Left colon (tissue), 2 donors: ENCODE measurements around the gene KATNAL2. TPM values are rescaled to one million over a fixed set of nuclear protein-coding genes. Genes with fewer than 3 reads are reported as not detected.

Experiments
- ATAC-seq: fragments of 200-7000 bp; cut with Tn5 transposase; one replicate; pipeline ENCODE4 v1.9.1; 2020; ENCODE audit warnings: mild to moderate bottlenecking, moderate library complexity
- DNase-seq, 2 donors: peaks; one replicate each; pipeline ENCODE4 v3.0.0-alpha.2; 2020
- intact Hi-C, 2 donors: fragments of 100-400 bp; cut with DNase I in 1 of 2; cut with micrococcal nuclease in 1 of 2; formaldehyde crosslinking; loops; one replicate each; pipeline versions ENCODE4 v1.11.2 to v1.14.0; 2022; cut with DNase I, micrococcal nuclease
- long read RNA-seq: library from polyadenylated mRNA; unstranded; transcript quantifications from one replicate; pipeline ENCODE4 v2.0.0, GENCODE V29; 2021
- total RNA-seq, 2 donors: library from RNA; stranded (reverse); fragmentation: NEBNext Ultra II Directional; extraction: Animal tissue kit (Norgen Biotek cat#: 25700); gene quantifications; one replicate each; pipeline ENCODE4 v1.2.1, GENCODE V29; 2021
- donor health status: DM: no; HTN: no; CAD: no.
- donor health status: DM: yes; HTN: yes; CAD: no.

Gene KATNAL2, protein sequence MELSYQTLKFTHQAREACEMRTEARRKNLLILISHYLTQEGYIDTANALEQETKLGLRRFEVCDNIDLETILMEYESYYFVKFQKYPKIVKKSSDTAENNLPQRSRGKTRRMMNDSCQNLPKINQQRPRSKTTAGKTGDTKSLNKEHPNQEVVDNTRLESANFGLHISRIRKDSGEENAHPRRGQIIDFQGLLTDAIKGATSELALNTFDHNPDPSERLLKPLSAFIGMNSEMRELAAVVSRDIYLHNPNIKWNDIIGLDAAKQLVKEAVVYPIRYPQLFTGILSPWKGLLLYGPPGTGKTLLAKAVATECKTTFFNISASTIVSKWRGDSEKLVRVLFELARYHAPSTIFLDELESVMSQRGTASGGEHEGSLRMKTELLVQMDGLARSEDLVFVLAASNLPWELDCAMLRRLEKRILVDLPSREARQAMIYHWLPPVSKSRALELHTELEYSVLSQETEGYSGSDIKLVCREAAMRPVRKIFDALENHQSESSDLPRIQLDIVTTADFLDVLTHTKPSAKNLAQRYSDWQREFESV
- 1 to 10 TPM; 2.1 to 3.7 TPM for total RNA-seq
- long read RNA-seq, partial matches to known transcripts: 0 of 6 reads
- long read RNA-seq, other reads (novel, unspliced or antisense): 6 of 6 reads

DNA sequence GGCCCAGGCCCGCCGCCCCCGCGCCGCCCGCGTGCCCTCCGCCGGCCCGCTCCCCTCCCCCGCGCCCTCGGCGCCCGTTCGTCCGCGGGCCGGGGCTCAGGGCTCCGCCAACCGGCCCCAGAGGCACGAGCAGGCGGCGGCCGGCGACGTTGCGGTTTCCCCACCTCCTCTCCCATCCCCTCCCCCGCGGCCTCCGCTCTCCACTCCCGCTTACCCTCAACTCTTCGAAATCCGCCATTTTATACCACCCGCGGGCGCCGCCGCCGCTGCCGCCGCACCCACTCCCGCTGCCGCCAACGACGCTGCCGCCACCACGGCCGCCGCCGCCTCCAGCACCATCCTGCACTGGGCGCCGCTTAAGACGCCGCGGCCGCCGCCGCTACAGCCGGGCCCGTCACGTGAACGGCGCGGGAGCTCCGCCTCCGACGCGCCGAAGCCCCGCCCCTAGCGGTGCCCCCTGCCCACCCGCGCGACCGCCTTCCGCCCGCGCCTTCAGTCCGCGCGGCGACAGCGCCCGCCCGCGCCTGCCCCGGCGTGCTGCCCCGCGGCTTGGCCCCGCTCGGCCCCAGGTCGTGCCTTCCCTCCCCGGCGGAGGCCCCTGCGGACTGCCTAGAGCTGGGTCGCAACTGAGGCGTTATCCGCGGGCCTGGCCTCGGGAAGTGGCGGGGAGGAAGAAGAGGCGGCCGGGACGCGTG lies at the start of gene KATNAL2, which contains the start of gene PIAS2:
Gene KATNAL2, plus strand, starts transcription at position 495 of the 695 bp plus-strand sequence. CDS start 29,271 bp downstream, outside the sequence.
Gene PIAS2, minus strand, starts transcription at position 400 of the 695 bp plus-strand sequence. Its CDS starts 162 bp downstream, at position 238.
- intact Hi-C loops: no loop called here
- DNase-seq: peak; percentile 72 to 88
- ATAC-seq: peak; percentile 90

DNA sequence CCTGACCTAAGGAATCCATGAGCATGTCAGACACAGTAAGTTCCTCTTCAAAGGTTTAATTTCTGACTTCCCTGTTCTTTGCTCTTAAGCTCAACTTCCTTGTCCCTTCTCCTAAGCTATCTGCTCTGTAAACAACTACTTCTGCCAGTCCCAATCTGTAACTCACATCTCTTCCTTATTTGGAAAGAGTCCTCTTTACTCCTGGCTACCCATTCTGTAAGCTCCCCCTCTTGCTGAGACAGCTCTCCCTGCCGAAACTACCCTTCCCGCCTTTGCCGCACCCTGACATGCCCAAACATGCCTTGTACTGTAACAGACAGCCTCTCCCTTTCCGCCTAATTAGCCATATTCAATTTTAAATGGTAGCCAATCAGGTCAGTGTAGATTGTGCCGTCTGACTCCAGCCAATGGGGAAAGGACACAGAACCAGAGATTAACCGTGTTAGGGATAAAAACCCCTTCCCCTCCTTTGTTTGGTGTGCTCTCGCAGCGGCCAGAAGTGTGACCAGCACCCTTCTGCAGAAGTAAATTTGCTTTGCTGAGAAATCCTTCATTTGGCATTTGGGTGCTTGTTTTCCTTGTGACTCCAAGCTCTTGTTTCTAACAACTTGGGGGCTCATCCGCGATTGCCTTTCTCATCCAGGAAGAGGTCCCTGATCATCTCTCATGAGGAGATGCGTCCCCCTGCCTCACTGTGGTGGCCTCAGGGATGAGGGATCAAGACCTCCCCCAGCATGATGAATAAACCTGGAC lies 49.1 kb upstream of the KATNAL2 start:
- DNase-seq (no peak), ATAC-seq (peak; percentile 69)
- intact Hi-C loops: no loop called here

DNA sequence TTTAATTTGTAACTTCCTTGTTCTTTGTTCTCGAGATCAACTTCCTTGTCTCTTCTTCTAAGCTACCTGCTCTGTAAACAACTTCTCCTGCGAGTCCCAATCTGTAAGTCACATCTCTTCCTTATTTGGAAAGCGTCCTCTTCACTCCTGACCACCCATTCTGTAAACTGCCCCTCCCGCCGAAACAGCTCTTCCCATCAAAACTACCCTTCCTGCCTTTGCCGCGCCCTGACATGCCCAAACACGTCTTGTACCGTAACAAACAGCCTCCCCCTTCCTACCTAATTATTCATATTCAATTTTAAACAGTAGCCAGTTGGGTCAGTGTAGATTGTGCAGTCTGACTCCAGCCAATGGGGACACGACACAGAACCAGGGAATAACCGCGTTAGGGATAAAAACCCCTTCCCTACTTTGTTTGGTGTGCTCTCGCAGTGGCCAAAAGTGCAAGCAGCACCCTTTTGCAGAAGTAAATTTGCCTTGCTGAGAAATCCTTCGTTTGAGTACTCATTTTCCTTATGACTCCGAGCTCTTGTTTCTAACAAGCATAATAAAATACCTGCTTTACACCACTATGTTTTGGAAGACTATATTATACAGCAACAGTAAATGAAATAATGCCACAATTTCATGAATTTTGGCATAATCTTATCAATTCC lies 39.9 kb upstream of the KATNAL2 start:
- ATAC-seq: peak; percentile 89
- intact Hi-C loops: no loop called here
- DNase-seq: peak; percentile 45 to 65

DNA sequence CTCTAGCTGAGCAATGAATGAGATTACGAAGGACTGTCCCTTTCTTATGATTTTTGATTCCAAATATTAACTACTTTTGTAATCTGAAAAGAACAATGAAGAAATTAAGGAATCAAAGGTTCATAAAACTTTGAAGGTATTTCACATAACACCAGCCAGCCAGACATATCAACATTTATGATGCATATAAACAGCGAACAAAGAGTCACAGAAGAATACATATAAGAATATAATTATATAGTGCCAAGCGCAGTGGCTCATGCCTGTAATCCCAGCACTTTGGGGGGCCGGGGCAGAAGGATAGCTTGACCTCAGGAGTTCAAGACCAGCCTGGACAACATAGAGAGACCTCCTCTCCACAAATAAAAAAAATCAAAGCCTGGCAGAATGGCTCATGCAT lies 34.2 kb upstream of the KATNAL2 start:
- DNase-seq: no peak
- peak; percentile 79 for ATAC-seq
- intact Hi-C loops: no loop called here

DNA sequence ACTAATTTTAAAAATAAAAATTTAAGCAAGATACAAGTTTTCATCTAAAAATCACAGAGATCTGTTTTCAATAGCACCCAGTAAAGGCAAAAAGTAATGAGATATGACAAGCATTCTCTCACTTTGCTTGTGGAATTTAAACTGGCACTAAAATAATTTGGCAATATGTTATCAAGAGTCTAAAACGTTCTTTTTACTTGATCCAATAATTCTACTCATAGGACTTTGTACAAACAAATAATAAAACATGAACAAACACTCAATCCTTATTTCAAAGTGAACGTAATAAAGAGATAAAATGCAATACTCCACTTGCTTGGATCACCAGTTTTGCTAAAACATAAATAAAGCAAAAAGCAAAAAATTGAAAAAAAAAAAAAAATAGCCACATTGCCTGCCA lies 30.5 kb upstream of the KATNAL2 start:
- intact Hi-C loops: no loop called here
- ATAC-seq (peak; percentile 74), DNase-seq (no peak)

DNA sequence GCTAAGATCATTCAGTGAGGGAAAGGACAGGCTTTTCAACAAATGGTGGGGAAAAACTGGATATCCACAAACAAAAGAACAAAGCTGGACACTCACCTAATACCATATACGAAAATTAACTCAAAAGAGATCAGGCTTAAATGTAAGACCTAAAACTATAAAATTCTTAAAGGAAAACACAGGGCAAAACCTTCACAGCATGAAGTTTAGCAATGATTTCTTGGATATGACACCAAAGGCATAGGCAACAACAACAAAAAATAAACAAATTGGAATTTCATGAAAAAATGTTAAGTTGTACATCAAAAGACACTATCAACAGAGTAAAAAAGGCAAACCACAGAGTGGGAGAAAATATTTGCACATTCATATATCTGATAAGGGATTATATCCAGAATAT lies 28.4 kb upstream of the KATNAL2 start:
- ATAC-seq: no peak
- intact Hi-C loops: no loop called here
- DNase-seq: no peak

DNA sequence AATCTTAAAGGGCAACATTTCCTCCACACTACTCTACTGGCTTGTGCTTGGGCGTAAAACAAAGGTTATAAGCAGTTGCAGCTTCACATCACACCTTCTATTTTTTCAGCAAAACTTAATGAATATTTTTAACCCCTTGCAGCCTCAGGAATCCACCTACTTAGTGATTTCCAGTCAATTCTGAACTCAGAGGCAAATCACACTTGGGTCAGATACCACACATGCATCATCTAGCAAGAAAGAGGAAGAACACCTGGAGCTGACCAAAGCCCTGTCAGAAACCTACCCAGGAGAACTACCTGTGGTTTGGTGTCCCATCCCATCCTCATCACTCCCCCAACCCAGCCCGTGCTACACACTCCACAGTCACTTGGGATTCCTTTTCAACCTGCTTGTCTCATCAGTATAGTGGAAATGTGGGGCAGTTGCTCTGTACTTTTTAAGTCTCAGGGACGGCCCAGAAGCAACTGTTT lies 25.6 kb upstream of the KATNAL2 start:
- ATAC-seq: no peak
- no peak for DNase-seq
- intact Hi-C loops: no loop called here

DNA sequence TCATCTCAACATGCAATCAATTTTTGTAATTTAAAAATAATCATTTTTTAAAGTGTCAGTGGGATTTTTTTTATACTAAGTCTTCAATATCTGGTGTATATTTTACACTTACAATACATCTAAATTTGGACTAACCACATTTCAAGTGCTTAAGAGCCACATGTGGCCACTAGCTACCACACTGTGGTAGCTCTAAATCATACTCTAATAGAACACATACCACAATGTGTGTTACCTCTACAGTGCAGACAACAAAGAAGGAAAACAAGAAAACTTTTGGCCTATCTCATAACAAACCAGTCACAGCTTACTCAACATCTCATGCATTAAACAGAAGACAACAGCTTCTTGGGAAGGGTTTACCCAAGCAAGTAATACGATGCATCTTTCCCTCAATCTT lies 24.6 kb upstream of the KATNAL2 start:
- intact Hi-C loops: no loop called here
- DNase-seq: no peak
- ATAC-seq: no peak

DNA sequence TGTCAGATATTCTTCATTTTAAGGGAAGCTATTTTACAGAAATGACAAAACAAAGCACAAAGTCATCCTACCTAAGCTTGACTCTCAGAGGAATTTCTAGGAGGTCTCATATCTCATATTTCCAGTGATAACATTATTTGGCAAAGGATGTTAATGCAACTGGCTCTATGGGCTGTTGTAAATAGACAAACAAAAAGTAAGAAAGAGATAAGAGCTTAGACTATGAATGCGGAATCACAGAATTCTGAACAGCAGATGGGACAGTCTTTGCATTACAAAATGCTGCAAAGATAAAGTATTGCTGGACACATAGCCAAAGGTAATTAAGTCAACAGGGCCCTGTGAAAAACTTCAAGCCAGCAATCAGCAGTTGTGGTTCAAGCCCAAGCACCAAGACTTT lies 24.0 kb upstream of the KATNAL2 start:
- ATAC-seq (no peak), DNase-seq (no peak)
- intact Hi-C loops: no loop called here

DNA sequence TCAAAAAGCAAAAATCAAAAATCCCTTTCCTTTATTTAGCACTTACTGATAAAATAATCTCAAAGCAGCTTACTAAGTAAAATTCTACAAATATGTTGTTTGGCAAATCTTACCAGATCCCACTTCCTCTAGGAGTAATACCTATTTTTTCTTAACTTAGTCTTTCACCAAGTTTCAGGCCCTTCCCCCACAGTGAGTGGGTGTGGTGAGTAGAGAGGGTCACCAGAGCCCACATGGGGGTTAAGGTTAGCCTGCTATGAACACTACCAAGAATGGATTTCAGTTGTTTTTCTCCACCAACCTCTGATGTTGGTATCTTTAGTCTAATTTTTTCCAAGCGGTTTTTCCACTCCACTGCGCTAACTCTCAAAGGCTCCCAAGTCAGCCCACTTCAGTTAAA lies 23.3 kb upstream of the KATNAL2 start:
- DNase-seq (no peak), ATAC-seq (no peak)
- intact Hi-C loops: no loop called here

DNA sequence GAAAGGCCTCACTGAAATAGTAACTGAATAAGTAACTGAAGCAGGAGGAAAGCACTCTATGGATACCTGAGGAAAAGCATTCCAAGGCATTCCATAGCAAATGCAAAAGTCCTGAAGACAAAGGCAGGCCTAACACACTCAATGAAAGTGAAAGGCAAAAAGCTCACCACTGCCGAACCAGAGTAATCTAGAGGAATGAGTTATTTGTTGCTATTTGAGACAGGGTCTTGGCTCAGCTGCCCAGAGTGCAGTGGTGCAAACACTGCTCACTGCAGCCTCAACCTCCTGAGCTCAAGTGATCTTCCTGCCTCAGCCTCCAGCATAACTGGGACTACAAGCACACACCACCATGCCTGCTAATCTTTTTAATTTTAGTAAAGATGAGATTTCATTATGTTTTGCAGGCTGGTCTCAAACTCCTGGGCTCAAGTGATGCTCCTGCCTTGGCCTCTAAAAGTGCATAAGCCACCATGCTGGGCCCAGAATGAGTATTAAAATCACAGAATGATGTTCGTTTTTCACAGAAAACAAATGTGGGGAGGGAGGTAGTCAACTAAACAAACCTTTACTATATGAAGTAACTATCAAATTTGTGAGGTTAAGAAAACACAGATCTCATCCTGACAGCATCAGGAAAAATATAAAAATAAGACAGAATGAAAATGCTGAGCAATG lies 18.0 kb upstream of the KATNAL2 start:
- intact Hi-C loops: no loop called here
- no peak for ATAC-seq
- DNase-seq: no peak

DNA sequence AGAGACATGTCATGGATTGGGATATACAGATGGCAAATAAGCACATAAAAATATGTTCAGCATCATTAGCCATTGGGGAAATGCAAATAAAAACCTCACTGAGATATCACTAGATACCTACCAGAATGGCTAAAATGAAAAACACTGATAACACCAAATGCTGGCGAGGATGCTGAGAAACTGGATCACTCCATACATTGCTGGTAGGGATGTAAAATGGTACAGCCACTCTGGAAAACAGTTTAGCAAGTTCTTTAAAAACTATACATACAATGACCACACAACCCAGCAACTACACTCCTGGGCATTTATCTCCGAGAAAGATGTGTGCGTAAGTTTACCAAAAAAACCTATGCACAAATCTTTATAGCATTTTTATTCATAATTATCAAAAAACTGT lies 14.0 kb upstream of the KATNAL2 start:
- DNase-seq (no peak), ATAC-seq (no peak)
- intact Hi-C loops: no loop called here

DNA sequence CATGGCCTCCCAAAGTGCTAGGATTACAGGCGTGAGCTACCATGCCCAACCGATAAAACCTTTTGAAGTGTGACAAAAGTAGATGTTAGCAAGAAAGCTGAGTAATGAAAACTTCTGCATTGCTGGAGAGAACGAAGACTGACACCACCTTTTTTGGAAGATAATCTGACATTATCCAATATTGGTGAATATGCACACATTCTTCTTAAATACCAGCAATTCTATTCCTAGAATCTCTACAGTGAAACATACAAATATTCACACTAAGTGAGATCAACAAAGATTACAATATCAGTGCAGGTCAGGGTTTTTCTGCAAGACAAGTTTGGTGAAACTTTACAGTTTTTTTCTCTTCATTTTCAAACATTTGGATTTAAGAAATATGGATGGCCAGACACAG lies 7.9 kb upstream of the KATNAL2 start:
- ATAC-seq: no peak
- intact Hi-C loops: no loop called here

DNA sequence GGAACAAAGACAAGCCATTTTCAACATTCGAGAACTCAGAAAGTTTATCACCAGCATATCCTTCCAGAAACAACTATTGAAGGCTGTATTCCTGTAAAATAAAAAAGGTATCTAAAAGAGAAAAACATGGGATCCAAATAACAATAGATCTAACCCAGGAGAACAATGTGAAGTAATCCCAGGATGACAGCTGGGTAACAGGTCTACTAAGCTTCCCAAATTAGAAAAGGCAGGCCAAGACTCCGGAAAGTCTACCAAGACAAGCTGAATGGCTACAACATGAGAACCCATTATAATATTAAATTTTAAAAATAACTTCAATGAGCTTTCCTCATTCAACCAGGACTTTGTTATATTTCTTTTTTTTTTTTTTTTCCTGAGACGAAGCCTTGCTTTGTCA lies 6.5 kb upstream of the KATNAL2 start:
- intact Hi-C loops: no loop called here
- DNase-seq (no peak), ATAC-seq (no peak)

More for the DNA sequence above, 7.9 kb upstream of the KATNAL2 start:
- DNase-seq: no peak

DNA sequence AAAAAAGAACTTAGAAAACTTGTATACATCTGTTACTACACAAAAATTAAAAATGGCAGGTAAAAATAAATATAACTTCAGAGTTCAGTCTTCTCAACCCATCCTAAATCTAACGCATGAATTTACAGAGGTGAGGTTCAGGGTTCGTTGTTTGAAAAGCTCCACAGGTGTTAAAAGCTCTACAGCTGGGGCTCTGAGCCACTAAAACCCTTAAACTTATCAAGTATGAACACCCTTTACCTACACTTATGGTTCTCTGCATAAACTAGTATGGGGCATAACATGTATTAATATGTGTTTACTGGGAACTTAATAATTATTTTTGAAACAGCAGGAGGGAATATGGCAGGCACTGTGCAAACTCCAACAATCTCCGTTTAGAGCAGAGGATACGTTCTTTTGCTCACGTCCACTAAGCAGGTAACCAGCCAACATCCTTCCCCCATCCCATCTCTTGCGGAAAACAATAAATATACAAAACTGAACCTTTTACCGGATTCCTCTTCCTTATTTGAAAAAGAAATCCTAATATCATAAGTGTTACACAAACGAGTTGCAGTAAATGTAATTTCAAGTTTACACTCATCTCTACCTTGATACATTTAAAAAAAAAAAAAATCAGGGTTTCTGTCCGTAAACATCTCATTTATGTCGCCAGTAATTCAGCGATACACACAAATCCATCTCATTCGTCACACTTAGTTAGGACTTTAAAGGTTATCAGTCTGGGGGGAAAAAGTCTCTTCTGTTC lies 1.4 kb upstream of the KATNAL2 start:
- no peak for ATAC-seq
- DNase-seq: no peak
- intact Hi-C loops: no loop called here

DNA sequence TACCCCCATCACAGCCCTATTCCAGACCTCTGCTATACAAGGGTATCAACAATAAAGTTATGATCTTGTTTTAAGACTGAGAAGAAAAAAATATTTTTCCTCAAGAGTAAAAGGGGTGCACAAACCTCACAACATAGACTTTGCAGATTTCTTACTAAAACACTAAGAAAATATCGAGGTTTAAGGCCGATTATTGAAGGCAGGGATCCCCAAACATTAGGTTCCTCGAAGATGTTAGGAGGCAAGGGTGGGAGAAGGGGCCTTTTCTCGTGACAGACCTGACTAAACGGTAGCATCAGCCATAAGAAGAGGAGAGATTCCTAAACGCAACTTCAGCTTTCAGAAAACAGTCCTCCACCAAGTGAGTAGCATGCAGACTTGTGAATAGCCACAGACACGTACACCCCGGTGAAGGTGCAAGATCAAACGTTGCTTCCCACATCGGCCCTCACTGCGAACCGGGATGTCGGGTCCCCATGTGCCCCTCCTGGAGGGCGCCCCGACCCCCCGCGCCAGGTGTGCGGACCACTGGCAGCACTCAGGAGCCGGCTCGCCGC lies 773 bp upstream of the KATNAL2 start:
- DNase-seq (no peak), ATAC-seq (peak; percentile 28)
- intact Hi-C loops: no loop called here
